Measurements from ENCODE around the gene ZNF420. TPM values are rescaled to one million over a fixed set of nuclear protein-coding genes. Genes with fewer than 3 reads are reported as not detected.
"Not testable (repeated sequence)": the region's sequence is repeated elsewhere in the genome, so short reads cannot be mapped to it uniquely, and the experiment has no call there.

The ZNF420 gene
- polyA plus RNA-seq, 1 donor (not counting 4 experiments of a cell fraction or from before 2014, with no cell fraction given): 5.0 TPM

DNA sequence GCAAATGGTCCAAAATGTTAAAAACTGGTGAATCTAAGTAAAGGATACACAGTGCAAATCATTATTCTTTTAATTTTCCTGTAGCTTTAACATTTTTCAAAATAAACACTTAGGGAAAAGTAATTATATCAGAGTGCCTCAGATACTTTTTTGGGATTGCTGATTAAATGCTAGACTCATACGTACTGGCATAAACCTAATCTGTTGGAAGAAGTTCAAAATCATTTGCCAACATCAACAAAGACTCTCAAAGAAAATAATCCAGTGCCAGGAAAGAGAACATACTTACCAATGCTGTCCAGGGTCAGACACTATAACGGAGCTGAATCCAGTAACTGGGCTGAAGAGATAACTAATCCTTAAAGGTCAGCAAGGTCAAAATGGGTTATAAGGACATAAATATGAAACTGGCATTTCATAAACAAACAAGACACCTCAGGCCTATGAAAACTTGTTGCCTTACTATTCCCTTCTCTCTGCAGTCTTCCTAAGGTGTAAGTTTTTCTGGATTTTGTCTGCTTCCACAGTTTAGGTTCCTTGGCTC is 3.3 kb upstream of the ZNF420 start:
- Histone ChIP-seq H3K4me3 (ENCODE audit: control insufficient read depth in 2 of 3, extremely low read depth in 1 of 3, insufficient read depth in 2 of 3, low read depth in 1 of 3, low read length in 3 of 3) (no peak overlapping the region), H3K27me3 (ENCODE audit: control insufficient read depth, extremely low read depth, insufficient read depth, low read length) (no peaks in the 10 kb centered on the region), H3K36me3 (ENCODE audit: control insufficient read depth in 2 of 2, extremely low read depth in 1 of 2, insufficient read depth in 2 of 2, low read length in 2 of 2) (no peaks in the 10 kb centered on the region), H2AFZ (ENCODE audit: control insufficient read depth, low read length) (no peak overlapping the region), H4K20me1 (ENCODE audit: control insufficient read depth, extremely low read depth, insufficient read depth, low read length) (no peaks in the 10 kb centered on the region), H3K79me2 (ENCODE audit: control insufficient read depth, insufficient read depth, low read length) (peaks cover 16% of the 10 kb centered on the region), H3K9me3 (ENCODE audit: control insufficient read depth, low read depth, low read length) (peaks cover 3% of the 10 kb centered on the region), H3K27ac (ENCODE audit: control insufficient read depth, insufficient read depth, low read length) (no peak overlapping the region), H3K4me2 (ENCODE audit: control insufficient read depth, extremely low read depth, insufficient read depth, low read depth, low read length) (no peak overlapping the region), H3K9ac (ENCODE audit: control insufficient read depth, extremely low read depth, insufficient read depth, low read length) (no peak overlapping the region), H3K9me1 (ENCODE audit: control insufficient read depth, extremely low read depth, insufficient read depth, low read length) (no peaks in the 10 kb centered on the region), H3K4me1 (ENCODE audit: control insufficient read depth, extremely low read depth, insufficient read depth, low read length) (peaks cover 8% of the 10 kb centered on the region)
- dilution Hi-C loops (cut with MboI; ENCODE audit: extremely low pct_ligation_motif_present, low sequenced_read_pairs): no loop called here
- TF ChIP-seq CTCF (optimal IDR thresholded peaks at IDR 0.05 in 1 of 3, IDR thresholded peaks at IDR 0.05 in 1 of 3, conservative IDR thresholded peaks at IDR 0.05 in 1 of 3; ENCODE audit: extremely low read depth in 1 of 3, insufficient read depth in 2 of 3, low read length in 3 of 3) (no peak), EZH2 (IDR thresholded peaks at IDR 0.05; ENCODE audit: low read length) (no peak)
- DNase-seq (ENCODE audit: low read depth, low spot score) (no peak), FAIRE-seq (no peak)

GRCh38 chr19:37076524-37076923 is 1.7 kb upstream of the ZNF420 start:
- H2AFZ ChIP-seq (ENCODE audit: control insufficient read depth, low read length); dilution Hi-C loops (cut with MboI; ENCODE audit: extremely low pct_ligation_motif_present, low sequenced_read_pairs); FAIRE-seq: not testable (repeated sequence)

GRCh38 chr19:37077501-37077933 is 716 bp upstream of the ZNF420 start:
- Histone ChIP-seq H3K4me2 (ENCODE audit: control insufficient read depth, extremely low read depth, insufficient read depth, low read depth, low read length) (peak overlapping the region; percentile 92), H3K9me1 (ENCODE audit: control insufficient read depth, extremely low read depth, insufficient read depth, low read length) (no peaks in the 10 kb centered on the region), H3K4me3 (ENCODE audit: control insufficient read depth in 2 of 3, extremely low read depth in 1 of 3, insufficient read depth in 2 of 3, low read depth in 1 of 3, low read length in 3 of 3) (peak overlapping the region; percentile 73 to 91 (median 82)), H3K9ac (ENCODE audit: control insufficient read depth, extremely low read depth, insufficient read depth, low read length) (peak overlapping the region; percentile 74), H3K27me3 (ENCODE audit: control insufficient read depth, extremely low read depth, insufficient read depth, low read length) (no peaks in the 10 kb centered on the region), H2AFZ (ENCODE audit: control insufficient read depth, low read length) (peak overlapping the region; percentile 91), H3K79me2 (ENCODE audit: control insufficient read depth, insufficient read depth, low read length) (peaks cover 19% of the 10 kb centered on the region), H3K4me1 (ENCODE audit: control insufficient read depth, extremely low read depth, insufficient read depth, low read length) (peaks cover 8% of the 10 kb centered on the region), H4K20me1 (ENCODE audit: control insufficient read depth, extremely low read depth, insufficient read depth, low read length) (no peaks in the 10 kb centered on the region), H3K27ac (ENCODE audit: control insufficient read depth, insufficient read depth, low read length) (peak overlapping the region; percentile 34), H3K36me3 (ENCODE audit: control insufficient read depth in 2 of 2, extremely low read depth in 1 of 2, insufficient read depth in 2 of 2, low read length in 2 of 2) (no peaks in the 10 kb centered on the region), H3K9me3 (ENCODE audit: control insufficient read depth, low read depth, low read length) (no peaks in the 10 kb centered on the region)
- TF ChIP-seq CTCF (optimal IDR thresholded peaks at IDR 0.05 in 1 of 3, IDR thresholded peaks at IDR 0.05 in 1 of 3, conservative IDR thresholded peaks at IDR 0.05 in 1 of 3; ENCODE audit: extremely low read depth in 1 of 3, insufficient read depth in 2 of 3, low read length in 3 of 3) (no peak), EZH2 (IDR thresholded peaks at IDR 0.05; ENCODE audit: low read length) (no peak)
- DNase-seq (ENCODE audit: low read depth, low spot score) (no peak), FAIRE-seq (peak; percentile 39)
- dilution Hi-C loops (cut with MboI; ENCODE audit: extremely low pct_ligation_motif_present, low sequenced_read_pairs): no loop called here

More at GRCh38 chr19:37076524-37076923, 1.7 kb upstream of the ZNF420 start:
- H3K27ac ChIP-seq (ENCODE audit: control insufficient read depth, insufficient read depth, low read length); H3K27me3 ChIP-seq (ENCODE audit: control insufficient read depth, extremely low read depth, insufficient read depth, low read length); H3K36me3 ChIP-seq (ENCODE audit: control insufficient read depth in 2 of 2, extremely low read depth in 1 of 2, insufficient read depth in 2 of 2, low read length in 2 of 2); H3K9me1 ChIP-seq (ENCODE audit: control insufficient read depth, extremely low read depth, insufficient read depth, low read length); H4K20me1 ChIP-seq (ENCODE audit: control insufficient read depth, extremely low read depth, insufficient read depth, low read length); H3K4me3 ChIP-seq (ENCODE audit: control insufficient read depth in 2 of 3, extremely low read depth in 1 of 3, insufficient read depth in 2 of 3, low read depth in 1 of 3, low read length in 3 of 3); H3K9ac ChIP-seq (ENCODE audit: control insufficient read depth, extremely low read depth, insufficient read depth, low read length); H3K4me2 ChIP-seq (ENCODE audit: control insufficient read depth, extremely low read depth, insufficient read depth, low read depth, low read length); H3K9me3 ChIP-seq (ENCODE audit: control insufficient read depth, low read depth, low read length); DNase-seq (ENCODE audit: low read depth, low spot score); H3K4me1 ChIP-seq (ENCODE audit: control insufficient read depth, extremely low read depth, insufficient read depth, low read length): not testable (repeated sequence)
- peaks cover 19% of the 10 kb centered on the region for H3K79me2 ChIP-seq (ENCODE audit: control insufficient read depth, insufficient read depth, low read length)
